Keratinocyte (primary cell): ENCODE measurements around the gene F10. TPM values are rescaled to one million over a fixed set of nuclear protein-coding genes. Genes with fewer than 3 reads are reported as not detected.

Source experiments
- DNase-seq: peaks from one replicate; pipeline ENCODE4 v3.0.0-alpha.2; 2011; ENCODE audit warnings: low read depth, missing footprints, low spot score
- FAIRE-seq: peaks from 2 replicates; lab custom pipeline; 2011; peaks lifted over from hg19 to GRCh38; lab: Jason Lieb, UNC
- H2AFZ ChIP-seq: 2 replicates; pipeline ENCODE4 v1.6.0; 2012; ENCODE audit warnings: low read length, control low read depth, inconsistent platforms; ENCODE audit not compliant: control insufficient read depth
- H3K27ac ChIP-seq: 2 replicates; pipeline ENCODE4 v1.5.1; 2011; ENCODE audit warnings: low read length; ENCODE audit not compliant: control insufficient read depth, insufficient read depth
- H3K27me3 ChIP-seq: 3 replicates; pipeline ENCODE4 v1.6.0; 2011; ENCODE audit warnings: low read length; ENCODE audit not compliant: control insufficient read depth, insufficient read depth; ENCODE audit errors: extremely low read depth
- H3K36me3 ChIP-seq, 2 experiments: 2 replicates in 1 of 2; 3 replicates in 1 of 2; pipeline ENCODE4 v1.5.1; 2011; ENCODE audit warnings: low read length in 2 of 2, mild to moderate bottlenecking in 1 of 2; ENCODE audit not compliant: control insufficient read depth in 2 of 2, insufficient read depth in 2 of 2; ENCODE audit errors: extremely low read depth in 1 of 2
- H3K4me1 ChIP-seq: 3 replicates; pipeline ENCODE4 v1.5.1; 2011; ENCODE audit warnings: low read length; ENCODE audit not compliant: control insufficient read depth, insufficient read depth; ENCODE audit errors: extremely low read depth
- H3K4me2 ChIP-seq: 3 replicates; pipeline ENCODE4 v1.6.0; 2011; ENCODE audit warnings: low read depth, low read length; ENCODE audit not compliant: control insufficient read depth, insufficient read depth; ENCODE audit errors: extremely low read depth
- H3K4me3 ChIP-seq, 3 experiments: fragments of 200-600 bp in 1 of 3; sonication (generic) in 1 of 3; 2 replicates in 2 of 3; 3 replicates in 1 of 3; pipeline ENCODE4 v1.5.1; 2011 to 2016; ENCODE audit warnings: low read length in 3 of 3, mild to moderate bottlenecking in 3 of 3, control low read depth in 2 of 3, inconsistent platforms in 1 of 3, low read depth in 1 of 3, mixed read lengths in 1 of 3, mixed run types in 1 of 3, moderate library complexity in 1 of 3; ENCODE audit not compliant: control insufficient read depth in 2 of 3, insufficient read depth in 2 of 3; ENCODE audit errors: extremely low read depth in 1 of 3
- H3K79me2 ChIP-seq: 2 replicates; pipeline ENCODE4 v1.6.0; 2012; ENCODE audit warnings: low read length; ENCODE audit not compliant: control insufficient read depth, insufficient read depth
- H3K9ac ChIP-seq: 3 replicates; pipeline ENCODE4 v1.6.0; 2011; ENCODE audit warnings: low read length; ENCODE audit not compliant: control insufficient read depth, insufficient read depth; ENCODE audit errors: extremely low read depth
- H3K9me1 ChIP-seq: 3 replicates; pipeline ENCODE4 v1.6.0; 2011; ENCODE audit warnings: low read length; ENCODE audit not compliant: control insufficient read depth, insufficient read depth; ENCODE audit errors: extremely low read depth
- H3K9me3 ChIP-seq: 2 replicates; pipeline ENCODE4 v1.5.1; 2012; ENCODE audit warnings: low read depth, low read length; ENCODE audit not compliant: control insufficient read depth
- H4K20me1 ChIP-seq: 3 replicates; pipeline ENCODE4 v1.6.0; 2011; ENCODE audit warnings: low read length; ENCODE audit not compliant: control insufficient read depth, insufficient read depth; ENCODE audit errors: extremely low read depth
- CTCF ChIP-seq, 3 experiments: IDR thresholded peaks in 1 of 3; conservative IDR thresholded peaks in 1 of 3; optimal IDR thresholded peaks in 1 of 3; 2 replicates in 2 of 3; 3 replicates in 1 of 3; pipeline versions ENCODE3 to v1.5.1; 2011; ENCODE audit warnings: low read length in 3 of 3, mild to moderate bottlenecking in 3 of 3, moderate library complexity in 2 of 3, control low read depth in 1 of 3, inconsistent platforms in 1 of 3; ENCODE audit not compliant: insufficient read depth in 2 of 3; ENCODE audit errors: extremely low read depth in 1 of 3
- EZH2 ChIP-seq: IDR thresholded peaks from one replicate; pipeline ENCODE4 v1.6.1; 2012; ENCODE audit warnings: inconsistent platforms, mild to moderate bottlenecking, low read length, moderate library complexity
- dilution Hi-C: fragments of 300-500 bp; cut with MboI; formaldehyde crosslinking; loops from one replicate; pipeline ENCODE4 v1.7.0; 2020; ENCODE audit warnings: low sequenced_read_pairs; ENCODE audit not compliant: extremely low pct_ligation_motif_present
- polyA plus RNA-seq, 5 experiments: library from polyadenylated mRNA; depleted of rRNA in 3 of 5; stranded (reverse) in 3 of 5; stranded (forward) in 1 of 5; unstranded in 1 of 5; fragments of >200 nt; gene quantifications; 1 replicate in 1 of 5; 2 replicates in 3 of 5; 3 replicates in 1 of 5; pipeline versions ENCODE4 v1.2.1 to v1.2.3, GENCODE V29; 2011 to 2012; ENCODE audit warnings: missing spikeins in 2 of 5, low read depth in 1 of 5, low replicate concordance in 1 of 5

F10 gene
- polyA plus RNA-seq, 1 donor (not counting 4 experiments of a cell fraction or from before 2014, with no cell fraction given): not detected

- Histone ChIP-seq H2AFZ (no peak overlapping the region), H3K9me3 (no peaks in the 10 kb centered on the region), H3K4me2 (no peak overlapping the region), H3K36me3 (no peaks in the 10 kb centered on the region), H3K79me2 (no peaks in the 10 kb centered on the region), H4K20me1 (no peaks in the 10 kb centered on the region), H3K9me1 (no peaks in the 10 kb centered on the region), H3K4me1 (no peaks in the 10 kb centered on the region), H3K27ac (no peak overlapping the region), H3K4me3 (no peak overlapping the region), H3K27me3 (peaks cover 36% of the 10 kb centered on the region), H3K9ac (no peak overlapping the region)
- TF ChIP-seq CTCF (optimal IDR thresholded peaks at IDR 0.05 in 1 of 3, IDR thresholded peaks at IDR 0.05 in 1 of 3, conservative IDR thresholded peaks at IDR 0.05 in 1 of 3; ENCODE audit: extremely low read depth in 1 of 3, insufficient read depth in 2 of 3, low read length in 3 of 3) (no peak), EZH2 (no peak)
- FAIRE-seq (no peak), DNase-seq (no peak)
- dilution Hi-C loops: no loop called here
Measured at GRCh38 chr13:113112893-113113845, 9.4 kb upstream of the F10 start.

- H3K27ac ChIP-seq: no peak overlapping the region
- no peaks in the 10 kb centered on the region for H3K4me1 ChIP-seq
- H2AFZ ChIP-seq: no peak overlapping the region
- no peaks in the 10 kb centered on the region for H3K9me3 ChIP-seq
- dilution Hi-C loops: no loop called here
- H3K4me3 ChIP-seq: no peak overlapping the region
- TF ChIP-seq EZH2: no peak
- TF ChIP-seq CTCF (optimal IDR thresholded peaks at IDR 0.05 in 1 of 3, IDR thresholded peaks at IDR 0.05 in 1 of 3, conservative IDR thresholded peaks at IDR 0.05 in 1 of 3; ENCODE audit: extremely low read depth in 1 of 3, insufficient read depth in 2 of 3, low read length in 3 of 3): no peak
- no peak overlapping the region for H3K9ac ChIP-seq
- no peaks in the 10 kb centered on the region for H3K36me3 ChIP-seq
- no peaks in the 10 kb centered on the region for H3K79me2 ChIP-seq
- H4K20me1 ChIP-seq: no peaks in the 10 kb centered on the region
- DNase-seq (no peak), FAIRE-seq (no peak)
- no peak overlapping the region for H3K4me2 ChIP-seq
- H3K9me1 ChIP-seq: no peaks in the 10 kb centered on the region
- H3K27me3 ChIP-seq: peaks cover 35% of the 10 kb centered on the region
Measured at GRCh38 chr13:113113846-113114271, 8.7 kb upstream of the F10 start.
